ENCODE data around the gene SMARCA5. TPM values are rescaled to one million over a fixed set of nuclear protein-coding genes. Genes with fewer than 3 reads are reported as not detected.

The SMARCA5 gene
- polyA plus RNA-seq, 1 of the 3 experiments (the other 2 are of a cell fraction), result 7.5 TPM

GRCh38 chr4:143555676-143556075, 42.2 kb downstream of the SMARCA5 start:
- CTCF ChIA-PET, result interaction anchor here (1.2 kb wide), 1 partner anchor 12 kb away, joined by 4 read pairs; no protein-coding TSS in a partner anchor
- H3K79me2 ChIP-seq (ENCODE audit: insufficient read depth), result no peaks in the 10 kb centered on the region
- H3K4me1 ChIP-seq (ENCODE audit: control insufficient read depth in 1 of 2, insufficient read depth in 2 of 2, low read depth in 1 of 2, low read length in 1 of 2), result peaks cover 0 to 6% of the 10 kb centered on the region in 2 experiments; a peak in 1 of 4 replicates
- no peaks in the 10 kb centered on the region for H3K27me3 ChIP-seq (ENCODE audit: insufficient read depth)
- peaks cover 7% of the 10 kb centered on the region for H3F3A ChIP-seq (replicated peaks; ENCODE audit: insufficient read depth)
- no peak overlapping the region for H3K27ac ChIP-seq (ENCODE audit: low read depth in 2 of 2, low read length in 1 of 2)
- TF ChIP-seq ZBTB33 (IDR thresholded peaks at IDR 0.05; ENCODE audit: borderline replicate concordance, low read depth) (no peak), RXRA (IDR thresholded peaks at IDR 0.05; ENCODE audit: borderline replicate concordance, low read depth) (no peak), JUND (IDR thresholded peaks at IDR 0.05) (no peak), FOXM1 (IDR thresholded peaks at IDR 0.05; ENCODE audit: low read depth) (no peak), CHD2 (IDR thresholded peaks at IDR 0.05; ENCODE audit: low read length, partially characterized antibody) (no peak), PBX3 (IDR thresholded peaks at IDR 0.05) (no peak), ELF1 (IDR thresholded peaks at IDR 0.05) (no peak), TAF1 (IDR thresholded peaks at IDR 0.05; ENCODE audit: borderline replicate concordance, low read depth, low read length) (no peak), GATA2 (CRISPR knock-in tag; IDR thresholded peaks at IDR 0.05) (no peak), MEF2A (IDR thresholded peaks at IDR 0.05; ENCODE audit: borderline replicate concordance, low read depth) (no peak), RFX5 (IDR thresholded peaks at IDR 0.05; ENCODE audit: low read length) (no peak), POLR2AphosphoS5 (IDR thresholded peaks at IDR 0.05; ENCODE audit: low read depth, low read length) (no peak)
- TF ChIP-seq, protein P1, sequence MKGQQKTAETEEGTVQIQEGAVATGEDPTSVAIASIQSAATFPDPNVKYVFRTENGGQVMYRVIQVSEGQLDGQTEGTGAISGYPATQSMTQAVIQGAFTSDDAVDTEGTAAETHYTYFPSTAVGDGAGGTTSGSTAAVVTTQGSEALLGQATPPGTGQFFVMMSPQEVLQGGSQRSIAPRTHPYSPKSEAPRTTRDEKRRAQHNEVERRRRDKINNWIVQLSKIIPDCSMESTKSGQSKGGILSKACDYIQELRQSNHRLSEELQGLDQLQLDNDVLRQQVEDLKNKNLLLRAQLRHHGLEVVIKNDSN (IDR thresholded peaks at IDR 0.05; ENCODE audit: borderline replicate concordance, low read depth), result no peak
- 98% methylated on average over 5 of the region's 5 CpGs for WGBS (ENCODE audit: low lambda C conversion rate)
- H3K4me2 ChIP-seq, result no peak overlapping the region
- no peak for DNase-seq
- POLR2A ChIA-PET, result no interaction called here
- H3K9ac ChIP-seq, result no peak overlapping the region
- no peaks in the 10 kb centered on the region for H3K9me2 ChIP-seq
- H3K4me3 ChIP-seq (ENCODE audit: low read depth in 2 of 2, low read length in 1 of 2), result no peak overlapping the region
- no peak overlapping the region for H2AFZ ChIP-seq (ENCODE audit: low read depth)
- H3K9me3 ChIP-seq, result no peaks in the 10 kb centered on the region
- peaks cover 47 to 51% of the 10 kb centered on the region in 2 experiments for H3K36me3 ChIP-seq (replicated peaks in 1 of 2; ENCODE audit: control insufficient read depth in 1 of 2, insufficient read depth in 2 of 2, low read length in 1 of 2)
- H4K20me1 ChIP-seq (ENCODE audit: insufficient read depth), result no peaks in the 10 kb centered on the region

DNA sequence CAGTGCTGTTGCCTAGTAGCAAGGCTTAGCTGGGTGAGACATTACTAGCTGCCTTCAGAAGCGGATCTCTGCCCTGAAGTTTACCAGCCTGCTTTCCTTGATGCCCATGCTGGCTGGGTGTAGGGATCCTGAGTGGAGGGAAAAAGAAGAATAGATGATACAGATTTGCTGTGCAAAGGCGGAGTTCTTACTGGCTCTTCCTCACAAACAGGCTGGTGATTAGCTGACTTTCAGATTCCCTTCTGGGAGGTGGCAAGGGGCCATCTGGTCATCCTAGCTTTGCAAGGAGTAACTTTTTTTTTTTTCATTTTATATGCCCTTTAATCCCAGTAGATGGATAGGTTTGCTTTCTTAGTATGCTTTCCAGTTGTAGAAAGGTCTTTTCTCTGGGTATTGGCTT, 44.8 kb downstream of the SMARCA5 start:
- Histone ChIP-seq H3K4me3 (ENCODE audit: low read depth in 2 of 2, low read length in 1 of 2) (no peak overlapping the region), H3K4me2 (no peak overlapping the region), H3F3A (replicated peaks; ENCODE audit: insufficient read depth) (peaks cover 7% of the 10 kb centered on the region), H4K20me1 (ENCODE audit: insufficient read depth) (no peaks in the 10 kb centered on the region), H3K27ac (ENCODE audit: low read depth in 2 of 2, low read length in 1 of 2) (no peak overlapping the region), H3K9me2 (no peaks in the 10 kb centered on the region), H3K9ac (no peak overlapping the region), H2AFZ (ENCODE audit: low read depth) (no peak overlapping the region), H3K27me3 (ENCODE audit: insufficient read depth) (no peaks in the 10 kb centered on the region), H3K79me2 (ENCODE audit: insufficient read depth) (no peaks in the 10 kb centered on the region), H3K9me3 (no peaks in the 10 kb centered on the region), H3K36me3 (replicated peaks in 1 of 2; ENCODE audit: control insufficient read depth in 1 of 2, insufficient read depth in 2 of 2, low read length in 1 of 2) (peaks cover 25 to 27% of the 10 kb centered on the region in 2 experiments), H3K4me1 (ENCODE audit: control insufficient read depth in 1 of 2, insufficient read depth in 2 of 2, low read depth in 1 of 2, low read length in 1 of 2) (peaks cover 0 to 6% of the 10 kb centered on the region in 2 experiments; a peak in 1 of 4 replicates)
- ChIA-PET CTCF (interaction anchor here (0.9 to 3.0 kb wide), 11 partner anchors 10 to 364 kb away, joined by 3 to 17 read pairs (median 5); no protein-coding TSS in a partner anchor), POLR2A (no interaction called here)
- WGBS (ENCODE audit: low lambda C conversion rate), result 86% methylated on average over 2 of the region's 2 CpGs
- no peak for DNase-seq
- TF ChIP-seq, protein P2, sequence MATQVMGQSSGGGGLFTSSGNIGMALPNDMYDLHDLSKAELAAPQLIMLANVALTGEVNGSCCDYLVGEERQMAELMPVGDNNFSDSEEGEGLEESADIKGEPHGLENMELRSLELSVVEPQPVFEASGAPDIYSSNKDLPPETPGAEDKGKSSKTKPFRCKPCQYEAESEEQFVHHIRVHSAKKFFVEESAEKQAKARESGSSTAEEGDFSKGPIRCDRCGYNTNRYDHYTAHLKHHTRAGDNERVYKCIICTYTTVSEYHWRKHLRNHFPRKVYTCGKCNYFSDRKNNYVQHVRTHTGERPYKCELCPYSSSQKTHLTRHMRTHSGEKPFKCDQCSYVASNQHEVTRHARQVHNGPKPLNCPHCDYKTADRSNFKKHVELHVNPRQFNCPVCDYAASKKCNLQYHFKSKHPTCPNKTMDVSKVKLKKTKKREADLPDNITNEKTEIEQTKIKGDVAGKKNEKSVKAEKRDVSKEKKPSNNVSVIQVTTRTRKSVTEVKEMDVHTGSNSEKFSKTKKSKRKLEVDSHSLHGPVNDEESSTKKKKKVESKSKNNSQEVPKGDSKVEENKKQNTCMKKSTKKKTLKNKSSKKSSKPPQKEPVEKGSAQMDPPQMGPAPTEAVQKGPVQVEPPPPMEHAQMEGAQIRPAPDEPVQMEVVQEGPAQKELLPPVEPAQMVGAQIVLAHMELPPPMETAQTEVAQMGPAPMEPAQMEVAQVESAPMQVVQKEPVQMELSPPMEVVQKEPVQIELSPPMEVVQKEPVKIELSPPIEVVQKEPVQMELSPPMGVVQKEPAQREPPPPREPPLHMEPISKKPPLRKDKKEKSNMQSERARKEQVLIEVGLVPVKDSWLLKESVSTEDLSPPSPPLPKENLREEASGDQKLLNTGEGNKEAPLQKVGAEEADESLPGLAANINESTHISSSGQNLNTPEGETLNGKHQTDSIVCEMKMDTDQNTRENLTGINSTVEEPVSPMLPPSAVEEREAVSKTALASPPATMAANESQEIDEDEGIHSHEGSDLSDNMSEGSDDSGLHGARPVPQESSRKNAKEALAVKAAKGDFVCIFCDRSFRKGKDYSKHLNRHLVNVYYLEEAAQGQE (IDR thresholded peaks at IDR 0.05; ENCODE audit: low read depth, low read length), result no peak
- TF ChIP-seq RFX5 (IDR thresholded peaks at IDR 0.05; ENCODE audit: low read length) (no peak), MEF2A (IDR thresholded peaks at IDR 0.05; ENCODE audit: borderline replicate concordance, low read depth) (no peak), POLR2AphosphoS5 (IDR thresholded peaks at IDR 0.05; ENCODE audit: low read depth, low read length) (no peak), SIN3A (IDR thresholded peaks at IDR 0.05; ENCODE audit: borderline replicate concordance, low read depth, low read length) (no peak), RAD21 (IDR thresholded peaks at IDR 0.05; ENCODE audit: low read length) (no peak), NFIC (IDR thresholded peaks at IDR 0.05; ENCODE audit: borderline replicate concordance) (no peak), YY1 (IDR thresholded peaks at IDR 0.05; ENCODE audit: low read depth) (no peak), GATA2 (CRISPR knock-in tag; IDR thresholded peaks at IDR 0.05) (no peak)
- TF ChIP-seq, protein P3, sequence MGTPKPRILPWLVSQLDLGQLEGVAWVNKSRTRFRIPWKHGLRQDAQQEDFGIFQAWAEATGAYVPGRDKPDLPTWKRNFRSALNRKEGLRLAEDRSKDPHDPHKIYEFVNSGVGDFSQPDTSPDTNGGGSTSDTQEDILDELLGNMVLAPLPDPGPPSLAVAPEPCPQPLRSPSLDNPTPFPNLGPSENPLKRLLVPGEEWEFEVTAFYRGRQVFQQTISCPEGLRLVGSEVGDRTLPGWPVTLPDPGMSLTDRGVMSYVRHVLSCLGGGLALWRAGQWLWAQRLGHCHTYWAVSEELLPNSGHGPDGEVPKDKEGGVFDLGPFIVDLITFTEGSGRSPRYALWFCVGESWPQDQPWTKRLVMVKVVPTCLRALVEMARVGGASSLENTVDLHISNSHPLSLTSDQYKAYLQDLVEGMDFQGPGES (IDR thresholded peaks at IDR 0.05; ENCODE audit: low read depth, low read length), result no peak
- TF ChIP-seq, protein P4, sequence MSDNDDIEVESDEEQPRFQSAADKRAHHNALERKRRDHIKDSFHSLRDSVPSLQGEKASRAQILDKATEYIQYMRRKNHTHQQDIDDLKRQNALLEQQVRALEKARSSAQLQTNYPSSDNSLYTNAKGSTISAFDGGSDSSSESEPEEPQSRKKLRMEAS (IDR thresholded peaks at IDR 0.05; ENCODE audit: low read depth), result no peak
